H1 (cell line): Measurements from ENCODE around the gene CREBZF.

Experiments used
- CREB1 ChIP-seq: IDR thresholded peaks from 2 replicates; pipeline ENCODE4 v1.6.1; 2012; ENCODE audit warnings: inconsistent platforms
- MAFK ChIP-seq: IDR thresholded peaks from 2 replicates; pipeline ENCODE4 v1.6.1; 2012; ENCODE audit warnings: low read depth, mild to moderate bottlenecking, improper control_type of control experiment, low read length
- POLR2AphosphoS5 ChIP-seq: IDR thresholded peaks from 2 replicates; pipeline ENCODE4 v1.6.1; 2011; ENCODE audit warnings: low read depth, low read length
- SP1 ChIP-seq: IDR thresholded peaks from 2 replicates; pipeline ENCODE4 v1.6.1; 2011; ENCODE audit warnings: low read depth, low read length
- YY1 ChIP-seq: IDR thresholded peaks from 2 replicates; pipeline ENCODE4 v1.6.1; 2011; ENCODE audit warnings: low read depth, mild to moderate bottlenecking, low read length
- TF ChIP-seq, protein P1 (sequence below), 3 experiments: IDR thresholded peaks; 1 replicate in 2 of 3; 2 replicates in 1 of 3; pipeline versions ENCODE4 v1.5.1 to v1.6.1; 2011; ENCODE audit warnings: low read length in 3 of 3, mild to moderate bottlenecking in 3 of 3, inconsistent platforms in 2 of 3, low read depth in 1 of 3, moderate library complexity in 1 of 3; ENCODE audit not compliant: insufficient read depth in 1 of 3; ENCODE audit errors: control extremely low read depth in 1 of 3

DNA sequence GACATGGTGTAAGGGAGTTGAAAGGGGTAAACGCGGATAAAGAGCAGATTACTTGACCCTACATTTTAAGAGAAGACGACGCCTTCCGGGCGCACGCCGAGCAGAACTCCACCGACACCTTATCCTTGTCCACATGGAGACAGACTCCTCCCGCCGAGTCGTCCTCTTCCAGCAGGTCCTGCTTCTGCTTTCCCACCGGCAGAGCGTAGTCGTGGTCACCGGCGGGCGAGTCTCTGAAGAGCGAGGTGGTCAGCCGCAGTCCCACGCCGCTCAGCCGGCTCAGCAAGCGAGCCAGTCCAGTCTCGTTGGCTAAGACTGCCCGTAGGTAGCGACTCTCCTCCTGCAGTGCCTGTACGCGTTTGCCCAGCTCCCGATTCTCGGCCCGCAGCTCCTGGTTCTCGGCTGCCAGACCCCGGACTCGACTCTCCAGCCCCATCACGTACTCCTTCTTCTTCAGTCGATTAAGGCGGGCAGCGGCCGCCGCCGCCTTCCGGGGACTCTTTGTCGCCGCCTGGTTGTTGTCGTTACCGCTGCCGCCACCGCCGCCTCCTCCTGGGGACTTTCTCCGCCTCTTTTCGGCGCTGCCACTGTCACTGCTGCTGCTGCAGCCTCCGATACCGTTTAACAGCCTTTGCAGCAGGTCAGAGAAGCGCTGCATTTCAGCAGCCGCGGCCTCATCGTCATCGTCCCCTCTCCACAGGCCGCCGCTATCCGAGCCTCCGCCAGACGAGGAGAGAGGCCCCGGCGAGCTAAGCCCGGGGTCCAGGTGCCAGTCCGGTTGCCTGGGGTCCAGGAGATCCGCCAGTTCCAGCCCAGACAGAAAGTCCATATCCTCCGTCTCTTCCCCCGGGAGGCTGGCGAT is 945 bp downstream of the CREBZF start:
- TF ChIP-seq POLR2AphosphoS5 (peak; percentile 5), MAFK (no peak), SP1 (no peak), YY1 (0 out of 2 replicates have a peak, but pooled peaks have one; percentile 9), CREB1 (peak; percentile 20; the same call in 1 of the 2 replicates)
- TF ChIP-seq, protein P1, sequence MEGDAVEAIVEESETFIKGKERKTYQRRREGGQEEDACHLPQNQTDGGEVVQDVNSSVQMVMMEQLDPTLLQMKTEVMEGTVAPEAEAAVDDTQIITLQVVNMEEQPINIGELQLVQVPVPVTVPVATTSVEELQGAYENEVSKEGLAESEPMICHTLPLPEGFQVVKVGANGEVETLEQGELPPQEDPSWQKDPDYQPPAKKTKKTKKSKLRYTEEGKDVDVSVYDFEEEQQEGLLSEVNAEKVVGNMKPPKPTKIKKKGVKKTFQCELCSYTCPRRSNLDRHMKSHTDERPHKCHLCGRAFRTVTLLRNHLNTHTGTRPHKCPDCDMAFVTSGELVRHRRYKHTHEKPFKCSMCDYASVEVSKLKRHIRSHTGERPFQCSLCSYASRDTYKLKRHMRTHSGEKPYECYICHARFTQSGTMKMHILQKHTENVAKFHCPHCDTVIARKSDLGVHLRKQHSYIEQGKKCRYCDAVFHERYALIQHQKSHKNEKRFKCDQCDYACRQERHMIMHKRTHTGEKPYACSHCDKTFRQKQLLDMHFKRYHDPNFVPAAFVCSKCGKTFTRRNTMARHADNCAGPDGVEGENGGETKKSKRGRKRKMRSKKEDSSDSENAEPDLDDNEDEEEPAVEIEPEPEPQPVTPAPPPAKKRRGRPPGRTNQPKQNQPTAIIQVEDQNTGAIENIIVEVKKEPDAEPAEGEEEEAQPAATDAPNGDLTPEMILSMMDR (IDR thresholded peaks at IDR 0.05; ENCODE audit: control extremely low read depth in 1 of 3, insufficient read depth in 1 of 3, low read depth in 1 of 3, low read length in 3 of 3), result peak; percentile 42 to 53 (median 48)
